ENCODE measurements around the gene COL5A1. TPM values are rescaled to one million over a fixed set of nuclear protein-coding genes. Genes with fewer than 3 reads are reported as not detected.

COL5A1 gene
- total RNA-seq, 1 experiment from 2014 or later: 9.5 TPM

- H2BK5ac ChIP-seq (ENCODE audit: insufficient read length, low read length): no peak overlapping the region
- no peak overlapping the region for H2BK12ac ChIP-seq (ENCODE audit: insufficient read length, low read depth, low read length)
- H2BK15ac ChIP-seq (ENCODE audit: low read depth, low read length): no peak overlapping the region
- H3K4ac ChIP-seq (ENCODE audit: low read depth, low read length): no peak overlapping the region
- no peak overlapping the region for H4K8ac ChIP-seq (replicated peaks; ENCODE audit: insufficient read length, low read depth, low read length)
- no peak overlapping the region for H3K27ac ChIP-seq (ENCODE audit: insufficient read length, low read depth, low read length)
- no peak overlapping the region for H3K18ac ChIP-seq (ENCODE audit: insufficient read length, low read depth, low read length)
- H3K79me1 ChIP-seq (ENCODE audit: insufficient read depth, low read depth, low read length, poor library complexity, severe bottlenecking): no peaks in the 10 kb centered on the region
- Mint-ChIP-seq H3K9me3 (no peaks in the 10 kb centered on the region; a peak in 2 of 5 replicates), H3K27ac (no peak overlapping the region), H3K27me3 (ENCODE audit: low read depth) (no peaks in the 10 kb centered on the region), H3K4me1 (no peaks in the 10 kb centered on the region; a peak in 1 of 4 replicates), H3K36me3 (ENCODE audit: insufficient read depth in 1 of 3, low read depth in 3 of 3) (peaks cover 0 to 2% (median 2%) of the 10 kb centered on the region in 3 experiments; a peak in 1 of 7 replicates), H3K4me3 (no peak overlapping the region)
- no peak overlapping the region for H2BK20ac ChIP-seq (ENCODE audit: low read depth, low read length, poor library complexity, severe bottlenecking)
- H3K79me2 ChIP-seq (ENCODE audit: insufficient read depth, low read length): no peaks in the 10 kb centered on the region
- H2BK120ac ChIP-seq (ENCODE audit: low read depth, low read length, poor library complexity, severe bottlenecking): no peak overlapping the region
- no peak overlapping the region for H2AFZ ChIP-seq (ENCODE audit: low read length)
- H4K5ac ChIP-seq (ENCODE audit: insufficient read length, low read depth, low read length): no peak overlapping the region
- H3K4me1 ChIP-seq (ENCODE audit: insufficient read depth, low read length): no peaks in the 10 kb centered on the region
- WGBS (ENCODE audit: extremely low coverage, insufficient read length, low lambda C conversion rate): no CpG with 5 or more reads among the region's 17 CpGs
- H2AK5ac ChIP-seq (ENCODE audit: insufficient read length, low read length): no peak overlapping the region
- H3K27me3 ChIP-seq (ENCODE audit: insufficient read depth, low read length): 0 out of 2 replicates have a peak, but pooled peaks cover 2% of the 10 kb centered on the region
- H3K23me2 ChIP-seq (ENCODE audit: insufficient read length, low read depth, low read length, poor library complexity, severe bottlenecking): no peaks in the 10 kb centered on the region
- H3K23ac ChIP-seq (ENCODE audit: insufficient read length, low read depth, low read length): no peak overlapping the region
- H3K4me2 ChIP-seq (ENCODE audit: insufficient read depth, insufficient read length, low read length): no peak overlapping the region
- H3T11ph ChIP-seq (ENCODE audit: low read length): no peak overlapping the region
- H4K20me1 ChIP-seq (ENCODE audit: control insufficient read depth, insufficient read depth, insufficient read length): no peaks in the 10 kb centered on the region
- no peaks in the 10 kb centered on the region for H3K9me3 ChIP-seq (ENCODE audit: control insufficient read depth, low read depth, low read length)
- H3K9ac ChIP-seq (ENCODE audit: extremely low read depth, insufficient read length, low read length): no peak overlapping the region
- DNase-seq: no peak
- no peak overlapping the region for H3K56ac ChIP-seq (ENCODE audit: insufficient read length, low read depth, low read length)
- no peak overlapping the region for H4K91ac ChIP-seq (ENCODE audit: insufficient read length, low read depth, low read length)
- H3K14ac ChIP-seq (ENCODE audit: insufficient read depth, low read length): no peak overlapping the region
- TF ChIP-seq CTCF (conservative IDR thresholded peaks at IDR 0.05): no peak
Observed at GRCh38 chr9:134688661-134689320, 47.2 kb downstream of the COL5A1 start.
